Chondrocyte (in vitro differentiated cells): ENCODE data around the gene GABRR1. TPM values are rescaled to one million over a fixed set of nuclear protein-coding genes. Genes with fewer than 3 reads are reported as not detected.

ENCODE experiments used
- DNase-seq: peaks from one replicate; pipeline ENCODE4 v3.0.0; 2021; ENCODE audit warnings: mixed read lengths, low spot score
- H3K27ac Mint-ChIP-seq: one replicate; pipeline ENCODE4 v1.8.0; 2021; ENCODE audit warnings: mild to moderate bottlenecking, moderate library complexity, mixed read lengths; ENCODE audit not compliant: unreplicated experiment
- H3K27me3 Mint-ChIP-seq: 2 replicates; pipeline ENCODE4 v1.8.0; 2021; ENCODE audit warnings: low read depth, mixed read lengths
- H3K36me3 Mint-ChIP-seq: 2 replicates; pipeline ENCODE4 v1.8.0; 2021; ENCODE audit warnings: low read depth, mixed read lengths
- H3K4me1 Mint-ChIP-seq: 2 replicates; pipeline ENCODE4 v1.8.0; 2021; ENCODE audit warnings: low read depth, mild to moderate bottlenecking, mixed read lengths
- H3K4me3 Mint-ChIP-seq: one replicate; pipeline ENCODE4 v1.8.0; 2021; ENCODE audit warnings: mild to moderate bottlenecking, moderate library complexity, mixed read lengths; ENCODE audit not compliant: unreplicated experiment
- H3K9me3 Mint-ChIP-seq: 2 replicates; pipeline ENCODE4 v1.8.0; 2021; ENCODE audit warnings: low read depth, mixed read lengths
- long read RNA-seq: library from polyadenylated mRNA; stranded (forward); transcript quantifications from one replicate; pipeline ENCODE4 v2.0.0, GENCODE V29; 2021
- total RNA-seq: library from RNA; stranded (reverse); gene quantifications from 3 replicates; pipeline ENCODE4 v1.2.1, GENCODE V29; 2021
- TF ChIP-seq, protein P1 (sequence below): fragments of 200-600 bp; sonication (generic); IDR thresholded peaks from 2 replicates; pipeline ENCODE4 v1.5.0; 2021; ENCODE audit warnings: antibody characterized with exemption, mild to moderate bottlenecking, moderate library complexity

The GABRR1 gene
- not detected in 3 replicates for total RNA-seq
- long read RNA-seq: 0 reads

DNA sequence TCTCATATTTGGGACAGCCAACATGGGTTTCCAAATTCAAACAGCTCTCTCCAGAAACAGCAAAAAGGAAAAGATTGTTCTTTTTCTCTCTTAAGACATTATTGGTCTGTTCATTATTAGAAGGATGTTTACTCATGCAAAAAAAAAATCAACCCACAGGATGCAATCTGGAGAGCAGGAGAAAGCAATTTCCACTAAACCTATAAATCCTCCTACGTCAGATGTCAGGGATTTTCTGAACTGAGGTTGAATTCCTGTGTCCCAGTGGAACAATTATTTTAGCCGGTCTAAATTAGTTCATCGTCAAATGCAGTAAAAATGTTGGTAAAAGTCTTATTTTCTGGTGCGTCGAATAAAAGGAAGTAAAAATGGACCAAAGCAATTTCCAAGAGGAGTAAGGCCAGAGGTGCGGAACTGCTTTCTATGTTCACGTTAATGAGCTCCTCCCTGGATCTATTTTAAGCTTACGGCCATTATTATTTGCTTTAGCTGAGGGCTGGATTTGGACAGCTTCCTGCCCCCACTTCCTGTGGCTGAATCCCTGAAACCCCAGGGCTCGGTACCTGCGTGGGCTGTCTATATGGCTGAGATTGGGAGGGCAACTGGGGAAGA, at the start of gene GABRR1:
GABRR1 (minus strand) TSS at position 60 of the 612 bp plus-strand sequence; CDS start at position 24, 36 bp downstream.
- H3K36me3 Mint-ChIP-seq: no peaks in the 10 kb centered on the region
- peaks cover 5% of the 10 kb centered on the region for H3K9me3 Mint-ChIP-seq
- no peak within 1 kb of the TSS for H3K27ac Mint-ChIP-seq
- TF ChIP-seq, protein P1, sequence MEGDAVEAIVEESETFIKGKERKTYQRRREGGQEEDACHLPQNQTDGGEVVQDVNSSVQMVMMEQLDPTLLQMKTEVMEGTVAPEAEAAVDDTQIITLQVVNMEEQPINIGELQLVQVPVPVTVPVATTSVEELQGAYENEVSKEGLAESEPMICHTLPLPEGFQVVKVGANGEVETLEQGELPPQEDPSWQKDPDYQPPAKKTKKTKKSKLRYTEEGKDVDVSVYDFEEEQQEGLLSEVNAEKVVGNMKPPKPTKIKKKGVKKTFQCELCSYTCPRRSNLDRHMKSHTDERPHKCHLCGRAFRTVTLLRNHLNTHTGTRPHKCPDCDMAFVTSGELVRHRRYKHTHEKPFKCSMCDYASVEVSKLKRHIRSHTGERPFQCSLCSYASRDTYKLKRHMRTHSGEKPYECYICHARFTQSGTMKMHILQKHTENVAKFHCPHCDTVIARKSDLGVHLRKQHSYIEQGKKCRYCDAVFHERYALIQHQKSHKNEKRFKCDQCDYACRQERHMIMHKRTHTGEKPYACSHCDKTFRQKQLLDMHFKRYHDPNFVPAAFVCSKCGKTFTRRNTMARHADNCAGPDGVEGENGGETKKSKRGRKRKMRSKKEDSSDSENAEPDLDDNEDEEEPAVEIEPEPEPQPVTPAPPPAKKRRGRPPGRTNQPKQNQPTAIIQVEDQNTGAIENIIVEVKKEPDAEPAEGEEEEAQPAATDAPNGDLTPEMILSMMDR: no peak
- H3K4me3 Mint-ChIP-seq: no peak within 1 kb of the TSS
- no peak for DNase-seq
- peaks cover 11% of the 10 kb centered on the region for H3K27me3 Mint-ChIP-seq
- H3K4me1 Mint-ChIP-seq: peaks cover 22% of the 10 kb centered on the region

GRCh38 chr6:89264296-89264695, 47.1 kb upstream of the GABRR1 start:
- H3K27ac Mint-ChIP-seq: no peak overlapping the region
- DNase-seq: no peak
- no peaks in the 10 kb centered on the region for H3K9me3 Mint-ChIP-seq
- H3K27me3 Mint-ChIP-seq: peaks cover 6% of the 10 kb centered on the region
- TF ChIP-seq, protein P1: no peak
- H3K4me3 Mint-ChIP-seq: no peak overlapping the region
- H3K36me3 Mint-ChIP-seq: peaks cover 2% of the 10 kb centered on the region
- H3K4me1 Mint-ChIP-seq: no peaks in the 10 kb centered on the region

DNA sequence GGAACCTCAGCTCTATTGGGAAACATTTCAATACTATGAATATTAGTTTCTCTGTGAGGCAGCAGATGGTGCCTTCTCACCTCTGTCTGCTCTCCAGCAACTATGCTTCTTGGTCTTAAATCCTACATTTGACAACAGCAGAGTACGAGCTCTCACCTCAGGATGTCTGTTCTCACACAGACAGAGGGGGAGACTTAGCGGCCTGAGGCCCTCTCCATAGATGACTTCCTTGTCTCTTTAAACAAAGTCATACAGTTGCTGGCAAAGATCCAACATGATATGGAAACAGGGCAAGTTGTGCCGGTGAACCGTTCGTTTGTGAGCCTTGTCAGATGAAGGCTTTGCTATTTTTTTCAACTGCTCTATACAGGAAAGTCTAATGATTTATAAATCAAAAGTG, 43.7 kb upstream of the GABRR1 start:
- peaks cover 5% of the 10 kb centered on the region for H3K27me3 Mint-ChIP-seq
- no peak overlapping the region for H3K27ac Mint-ChIP-seq
- no peaks in the 10 kb centered on the region for H3K9me3 Mint-ChIP-seq
- H3K4me3 Mint-ChIP-seq: no peak overlapping the region
- H3K36me3 Mint-ChIP-seq: peaks cover 2% of the 10 kb centered on the region
- H3K4me1 Mint-ChIP-seq: no peaks in the 10 kb centered on the region
- DNase-seq: no peak
- TF ChIP-seq, protein P1: no peak

DNA sequence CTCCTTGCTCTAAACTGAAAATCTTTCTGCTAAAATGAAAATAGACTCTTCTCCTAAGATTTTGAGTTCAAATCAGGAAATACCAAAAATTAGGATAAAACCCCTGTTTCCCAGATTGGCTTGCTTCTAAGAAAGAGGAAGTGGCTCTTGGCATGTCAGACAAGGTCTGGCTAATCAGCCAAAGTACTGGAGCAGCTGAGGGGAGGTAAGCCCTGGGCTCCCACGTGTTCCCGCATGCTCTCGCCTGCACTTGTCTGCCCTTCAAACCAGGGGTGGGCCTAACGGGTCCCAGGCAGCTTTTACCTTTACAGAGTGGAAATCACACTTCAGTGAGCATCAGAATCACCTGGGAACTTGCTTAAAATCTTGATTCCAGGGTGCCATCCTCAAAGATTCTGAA, 43.2 kb upstream of the GABRR1 start:
- Mint-ChIP-seq H3K27ac (no peak overlapping the region), H3K9me3 (no peaks in the 10 kb centered on the region), H3K4me3 (no peak overlapping the region), H3K4me1 (no peaks in the 10 kb centered on the region), H3K36me3 (peaks cover 2% of the 10 kb centered on the region), H3K27me3 (peaks cover 2% of the 10 kb centered on the region)
- DNase-seq: no peak
- TF ChIP-seq, protein P1: no peak

GRCh38 chr6:89258912-89259311, 41.8 kb upstream of the GABRR1 start:
- H3K27ac Mint-ChIP-seq: no peak overlapping the region
- TF ChIP-seq, protein P1: no peak
- no peaks in the 10 kb centered on the region for H3K36me3 Mint-ChIP-seq
- DNase-seq: no peak
- no peaks in the 10 kb centered on the region for H3K9me3 Mint-ChIP-seq
- no peaks in the 10 kb centered on the region for H3K4me1 Mint-ChIP-seq
- H3K27me3 Mint-ChIP-seq: no peaks in the 10 kb centered on the region
- H3K4me3 Mint-ChIP-seq: no peak overlapping the region
